Duodenal mucosa (tissue), 2 donors: ENCODE results near the gene CAPN10.
"Not testable (repeated sequence)": the region's sequence is repeated elsewhere in the genome, so short reads cannot be mapped to it uniquely, and the experiment has no call there.

Experiments used
- H3K27ac ChIP-seq: one replicate; pipeline ENCODE4 v1.7.0; 2013; ENCODE audit warnings: low read depth, low read length
- H3K27me3 ChIP-seq, 2 donors: one replicate each; pipeline ENCODE4 v1.7.0; 2013; ENCODE audit warnings: low read length in 2 of 2, control low read depth in 1 of 2; ENCODE audit not compliant: insufficient read depth in 2 of 2, control insufficient read depth in 1 of 2
- H3K36me3 ChIP-seq, 2 donors: one replicate each; pipeline ENCODE4 v1.7.0; 2013; ENCODE audit warnings: low read length in 2 of 2, control low read depth in 1 of 2; ENCODE audit not compliant: insufficient read depth in 2 of 2, control insufficient read depth in 1 of 2
- H3K4me1 ChIP-seq, 2 donors: one replicate each; pipeline ENCODE4 v1.7.0; 2013; ENCODE audit warnings: low read length in 2 of 2, control low read depth in 1 of 2; ENCODE audit not compliant: insufficient read depth in 2 of 2, control insufficient read depth in 1 of 2
- H3K4me3 ChIP-seq, 2 donors: one replicate each; pipeline ENCODE4 v1.7.0; 2013; ENCODE audit warnings: low read length in 2 of 2, low read depth in 1 of 2
- H3K9ac ChIP-seq, 2 donors: one replicate each; pipeline ENCODE4 v1.7.0; 2013; ENCODE audit warnings: low read length in 2 of 2, low read depth in 1 of 2
- H3K9me3 ChIP-seq, 2 donors: one replicate each; pipeline ENCODE4 v1.7.0; 2013; ENCODE audit warnings: low read length in 2 of 2, control low read depth in 1 of 2; ENCODE audit not compliant: control insufficient read depth in 1 of 2

CAPN10 gene

GRCh38 chr2:240586198-240586918, at the start of gene CAPN10:
Gene CAPN10, plus strand, starts transcription at chr2:240586734. Its CDS starts 178 bp downstream, at chr2:240586912.
- Histone ChIP-seq H3K9me3 (no peaks in the 10 kb centered on the region), H3K27ac (peak within 1 kb of the TSS; percentile 96), H3K4me3 (peak within 1 kb of the TSS; percentile 87 to 97), H3K9ac (peak within 1 kb of the TSS; percentile 91 to 97), H3K27me3 (no peaks in the 10 kb centered on the region), H3K4me1 (peaks cover 30 to 38% of the 10 kb centered on the region in 2 donors), H3K36me3 (peaks cover 9 to 23% of the 10 kb centered on the region in 2 donors)

GRCh38 chr2:240538031-240538780, 48.3 kb upstream of the CAPN10 start:
- Histone ChIP-seq H3K9me3 (peaks cover 0 to 3% of the 10 kb centered on the region in 2 donors), H3K9ac (no peak overlapping the region), H3K27ac (no peak overlapping the region), H3K4me1 (no peaks in the 10 kb centered on the region), H3K36me3 (peaks cover 0 to 28% of the 10 kb centered on the region in 2 donors), H3K4me3 (no peak overlapping the region), H3K27me3 (no peaks in the 10 kb centered on the region)

GRCh38 chr2:240539101-240539500, 47.4 kb upstream of the CAPN10 start:
- H3K4me3 ChIP-seq, H3K27ac ChIP-seq, H3K4me1 ChIP-seq, H3K9ac ChIP-seq, H3K9me3 ChIP-seq, H3K27me3 ChIP-seq: not testable (repeated sequence)
- H3K36me3 ChIP-seq: peaks cover 0 to 28% of the 10 kb centered on the region in 2 donors

- H3K27me3 ChIP-seq: no peaks in the 10 kb centered on the region
- H3K27ac ChIP-seq: no peak overlapping the region
- H3K4me3 ChIP-seq: no peak overlapping the region
- no peaks in the 10 kb centered on the region for H3K9me3 ChIP-seq
- peaks cover 0 to 28% of the 10 kb centered on the region in 2 donors for H3K36me3 ChIP-seq
- H3K9ac ChIP-seq: no peak overlapping the region
- H3K4me1 ChIP-seq: no peaks in the 10 kb centered on the region
Observed at GRCh38 chr2:240539906-240540305, 46.6 kb upstream of the CAPN10 start.

GRCh38 chr2:240551288-240551687, 35.2 kb upstream of the CAPN10 start:
- Histone ChIP-seq H3K9me3 (no peaks in the 10 kb centered on the region), H3K4me3 (no peak overlapping the region), H3K27ac (no peak overlapping the region), H3K27me3 (no peaks in the 10 kb centered on the region), H3K4me1 (no peaks in the 10 kb centered on the region), H3K36me3 (peaks cover 6 to 33% of the 10 kb centered on the region in 2 donors), H3K9ac (no peak overlapping the region)

- H3K27ac ChIP-seq: no peak overlapping the region
- no peaks in the 10 kb centered on the region for H3K27me3 ChIP-seq
- H3K9ac ChIP-seq: no peak overlapping the region
- no peaks in the 10 kb centered on the region for H3K4me1 ChIP-seq
- H3K9me3 ChIP-seq: no peaks in the 10 kb centered on the region
- no peak overlapping the region for H3K4me3 ChIP-seq
- peaks cover 6 to 33% of the 10 kb centered on the region in 2 donors for H3K36me3 ChIP-seq
Observed at GRCh38 chr2:240551811-240552210, 34.7 kb upstream of the CAPN10 start.

GRCh38 chr2:240553956-240554480, 32.5 kb upstream of the CAPN10 start:
- peaks cover 6% of the 10 kb centered on the region in 2 donors for H3K4me1 ChIP-seq
- H3K9me3 ChIP-seq: no peaks in the 10 kb centered on the region
- no peak overlapping the region for H3K9ac ChIP-seq
- H3K4me3 ChIP-seq: no peak overlapping the region
- H3K36me3 ChIP-seq: peaks cover 6 to 33% of the 10 kb centered on the region in 2 donors
- no peak overlapping the region for H3K27ac ChIP-seq
- no peaks in the 10 kb centered on the region for H3K27me3 ChIP-seq

- Histone ChIP-seq H3K36me3 (peaks cover 6 to 33% of the 10 kb centered on the region in 2 donors), H3K9me3 (no peaks in the 10 kb centered on the region), H3K4me1 (peaks cover 15% of the 10 kb centered on the region in 2 donors), H3K27ac (no peak overlapping the region), H3K27me3 (no peaks in the 10 kb centered on the region), H3K4me3 (no peak overlapping the region), H3K9ac (no peak overlapping the region)
Observed at GRCh38 chr2:240554767-240555493, 31.6 kb upstream of the CAPN10 start.

- Histone ChIP-seq H3K4me3 (no peak overlapping the region), H3K27me3 (no peaks in the 10 kb centered on the region), H3K9ac (no peak overlapping the region), H3K9me3 (no peaks in the 10 kb centered on the region), H3K27ac (no peak overlapping the region), H3K4me1 (peaks cover 16% of the 10 kb centered on the region in 2 donors), H3K36me3 (peaks cover 6 to 33% of the 10 kb centered on the region in 2 donors)
Observed at GRCh38 chr2:240555541-240556250, 30.8 kb upstream of the CAPN10 start.
